ENCODE measurements around the gene ITPR1.

The ITPR1 gene

DNA sequence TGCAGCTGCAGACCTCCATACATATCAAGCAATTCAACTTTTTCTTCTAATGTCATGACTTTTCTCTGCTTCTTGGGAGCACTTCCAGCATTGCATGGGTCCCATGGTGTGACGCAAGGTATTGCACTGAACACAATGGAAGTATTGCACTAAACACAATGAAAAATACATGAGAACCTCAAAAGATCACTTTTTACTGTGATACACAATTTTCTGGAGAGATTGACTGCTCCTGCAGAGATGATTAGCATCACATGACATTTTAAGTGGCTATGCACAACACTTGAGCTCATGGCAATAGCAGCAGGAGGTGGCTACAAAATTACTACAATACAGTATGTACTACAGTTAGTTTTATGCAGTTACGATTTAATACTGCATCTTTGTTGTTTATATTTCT, 372.6 kb downstream of the ITPR1 start:
- no peak overlapping the region for H2AFZ ChIP-seq (ENCODE audit: low read length)
- no peaks in the 10 kb centered on the region for H3K4me1 ChIP-seq (ENCODE audit: insufficient read depth, low read length, poor library complexity, severe bottlenecking)
- H3K36me3 ChIP-seq (ENCODE audit: insufficient read depth, low read length): no peaks in the 10 kb centered on the region
- peaks cover 8% of the 10 kb centered on the region for H3K9me3 ChIP-seq (ENCODE audit: insufficient read depth, low read depth, low read length)
- no peaks in the 10 kb centered on the region for H4K20me1 ChIP-seq (ENCODE audit: insufficient read depth, low read length, poor library complexity, severe bottlenecking)
- no peaks in the 10 kb centered on the region for H3K79me2 ChIP-seq (ENCODE audit: insufficient read depth, low read length)
- no peaks in the 10 kb centered on the region for H3K9me2 ChIP-seq (replicated peaks; ENCODE audit: low read depth, low read length)
- H3K9ac ChIP-seq (ENCODE audit: low read depth, low read length, poor library complexity, severe bottlenecking): no peak overlapping the region
- no peak overlapping the region for H3K4me2 ChIP-seq (ENCODE audit: low read depth, low read length, poor library complexity, severe bottlenecking)
- TF ChIP-seq EZH2phosphoT487 (IDR thresholded peaks at IDR 0.05; ENCODE audit: borderline replicate concordance): no peak
- TF ChIP-seq, protein P1, sequence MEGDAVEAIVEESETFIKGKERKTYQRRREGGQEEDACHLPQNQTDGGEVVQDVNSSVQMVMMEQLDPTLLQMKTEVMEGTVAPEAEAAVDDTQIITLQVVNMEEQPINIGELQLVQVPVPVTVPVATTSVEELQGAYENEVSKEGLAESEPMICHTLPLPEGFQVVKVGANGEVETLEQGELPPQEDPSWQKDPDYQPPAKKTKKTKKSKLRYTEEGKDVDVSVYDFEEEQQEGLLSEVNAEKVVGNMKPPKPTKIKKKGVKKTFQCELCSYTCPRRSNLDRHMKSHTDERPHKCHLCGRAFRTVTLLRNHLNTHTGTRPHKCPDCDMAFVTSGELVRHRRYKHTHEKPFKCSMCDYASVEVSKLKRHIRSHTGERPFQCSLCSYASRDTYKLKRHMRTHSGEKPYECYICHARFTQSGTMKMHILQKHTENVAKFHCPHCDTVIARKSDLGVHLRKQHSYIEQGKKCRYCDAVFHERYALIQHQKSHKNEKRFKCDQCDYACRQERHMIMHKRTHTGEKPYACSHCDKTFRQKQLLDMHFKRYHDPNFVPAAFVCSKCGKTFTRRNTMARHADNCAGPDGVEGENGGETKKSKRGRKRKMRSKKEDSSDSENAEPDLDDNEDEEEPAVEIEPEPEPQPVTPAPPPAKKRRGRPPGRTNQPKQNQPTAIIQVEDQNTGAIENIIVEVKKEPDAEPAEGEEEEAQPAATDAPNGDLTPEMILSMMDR (conservative IDR thresholded peaks at IDR 0.05; ENCODE audit: low read length): no peak
- H3K27me3 ChIP-seq (ENCODE audit: insufficient read depth, low read length, poor library complexity, severe bottlenecking): no peaks in the 10 kb centered on the region
- no peaks in the 10 kb centered on the region for H3F3A ChIP-seq (ENCODE audit: low read depth)
- no peak overlapping the region for H3K4me3 ChIP-seq (ENCODE audit: low read length, poor library complexity, severe bottlenecking)

- H2AFZ ChIP-seq (ENCODE audit: low read length): peak overlapping the region; percentile 13
- no peaks in the 10 kb centered on the region for H3K9me2 ChIP-seq (replicated peaks; ENCODE audit: low read depth, low read length)
- no peak overlapping the region for H3K9ac ChIP-seq (ENCODE audit: low read depth, low read length, poor library complexity, severe bottlenecking)
- H3K27me3 ChIP-seq (ENCODE audit: insufficient read depth, low read length, poor library complexity, severe bottlenecking): no peaks in the 10 kb centered on the region
- H3K36me3 ChIP-seq (ENCODE audit: insufficient read depth, low read length): no peaks in the 10 kb centered on the region
- H3K4me3 ChIP-seq (ENCODE audit: low read length, poor library complexity, severe bottlenecking): no peak overlapping the region
- H3K79me2 ChIP-seq (ENCODE audit: insufficient read depth, low read length): no peaks in the 10 kb centered on the region
- no peaks in the 10 kb centered on the region for H3K4me1 ChIP-seq (ENCODE audit: insufficient read depth, low read length, poor library complexity, severe bottlenecking)
- TF ChIP-seq EZH2phosphoT487 (IDR thresholded peaks at IDR 0.05; ENCODE audit: borderline replicate concordance): no peak
- TF ChIP-seq, protein P1 (conservative IDR thresholded peaks at IDR 0.05; ENCODE audit: low read length): no peak
- H4K20me1 ChIP-seq (ENCODE audit: insufficient read depth, low read length, poor library complexity, severe bottlenecking): no peaks in the 10 kb centered on the region
- peaks cover 2% of the 10 kb centered on the region; the same call in 1 of the 2 replicates for H3K9me3 ChIP-seq (ENCODE audit: insufficient read depth, low read depth, low read length)
- H3F3A ChIP-seq (ENCODE audit: low read depth): no peaks in the 10 kb centered on the region
- H3K4me2 ChIP-seq (ENCODE audit: low read depth, low read length, poor library complexity, severe bottlenecking): peak overlapping the region; percentile 48
Observed at GRCh38 chr3:4866866-4867265, 373.7 kb downstream of the ITPR1 start.

GRCh38 chr3:4877173-4877787, 384.1 kb downstream of the ITPR1 start:
- Histone ChIP-seq H3K9ac (ENCODE audit: low read depth, low read length, poor library complexity, severe bottlenecking) (no peak overlapping the region), H3K27me3 (ENCODE audit: insufficient read depth, low read length, poor library complexity, severe bottlenecking) (no peaks in the 10 kb centered on the region), H3K4me3 (ENCODE audit: low read length, poor library complexity, severe bottlenecking) (no peak overlapping the region), H3F3A (ENCODE audit: low read depth) (no peaks in the 10 kb centered on the region), H3K36me3 (ENCODE audit: insufficient read depth, low read length) (no peaks in the 10 kb centered on the region), H4K20me1 (ENCODE audit: insufficient read depth, low read length, poor library complexity, severe bottlenecking) (no peaks in the 10 kb centered on the region), H3K9me3 (ENCODE audit: insufficient read depth, low read depth, low read length) (no peaks in the 10 kb centered on the region), H3K79me2 (ENCODE audit: insufficient read depth, low read length) (no peaks in the 10 kb centered on the region), H3K4me2 (ENCODE audit: low read depth, low read length, poor library complexity, severe bottlenecking) (no peak overlapping the region), H3K9me2 (replicated peaks; ENCODE audit: low read depth, low read length) (no peaks in the 10 kb centered on the region), H2AFZ (ENCODE audit: low read length) (no peak overlapping the region), H3K4me1 (ENCODE audit: insufficient read depth, low read length, poor library complexity, severe bottlenecking) (peaks cover 4% of the 10 kb centered on the region)
- TF ChIP-seq, protein P1 (conservative IDR thresholded peaks at IDR 0.05; ENCODE audit: low read length): no peak
- no peak for TF ChIP-seq EZH2phosphoT487 (IDR thresholded peaks at IDR 0.05; ENCODE audit: borderline replicate concordance)

All from Loucy (cell line).